Measurements from ENCODE around the gene MYL6. TPM values are rescaled to one million over a fixed set of nuclear protein-coding genes. Genes with fewer than 3 reads are reported as not detected.

The MYL6 gene
- total and polyA plus RNA-seq, 9 of the 15 experiments (the other 6 are each of a cell fraction or from before 2014, with no cell fraction given): 557 to 1,664 (median 958) TPM

DNA sequence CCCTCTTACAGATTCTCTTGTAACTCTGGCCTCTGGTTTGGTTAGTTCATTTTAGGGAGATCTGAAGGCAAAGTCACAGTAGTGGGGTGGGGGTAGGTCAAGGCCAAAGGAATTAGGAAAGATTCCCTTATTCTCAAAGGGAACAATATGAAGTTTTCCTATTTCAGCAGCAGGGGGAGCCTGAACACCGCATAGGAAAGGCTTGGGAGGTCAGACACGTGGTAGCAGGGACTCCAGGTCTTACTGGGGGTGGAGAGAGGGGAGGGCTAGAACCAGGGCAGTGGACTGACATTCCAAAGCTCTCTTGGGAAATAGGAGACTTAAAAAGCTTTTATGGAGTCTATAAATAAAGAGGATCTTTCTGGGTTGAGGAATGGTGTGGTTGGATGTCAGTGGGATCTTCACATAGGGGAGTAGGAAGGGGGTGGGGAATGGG is 38.8 kb upstream of the MYL6 start (continued):
- TF ChIP-seq FOSL1 (tag; conservative IDR thresholded peaks at IDR 0.05): peak; percentile 8; the same call in 1 of the 2 replicates
- TF ChIP-seq ZNF121 (CRISPR knock-in tag; conservative IDR thresholded peaks at IDR 0.05): no peak
- no peak for TF ChIP-seq CBFB (CRISPR knock-in tag; IDR thresholded peaks at IDR 0.05)
- no peak for TF ChIP-seq ZNF436 (CRISPR knock-in tag; IDR thresholded peaks at IDR 0.05)
- TF ChIP-seq MXI1 (IDR thresholded peaks at IDR 0.05; ENCODE audit: low read depth, low read length): peak; percentile 79
- peak; percentile 86 for TF ChIP-seq RAD51 (IDR thresholded peaks at IDR 0.05; ENCODE audit: borderline replicate concordance, low read depth)
- TF ChIP-seq HCFC1 (IDR thresholded peaks at IDR 0.05; ENCODE audit: low read depth, low read length): 0 out of 2 replicates have a peak, but pooled peaks have one; percentile 13
- TF ChIP-seq STAT5B (CRISPR knock-in tag; IDR thresholded peaks at IDR 0.05): no peak
- no peak for TF ChIP-seq ZKSCAN8 (CRISPR knock-in tag; IDR thresholded peaks at IDR 0.05)
- TF ChIP-seq, protein P1, sequence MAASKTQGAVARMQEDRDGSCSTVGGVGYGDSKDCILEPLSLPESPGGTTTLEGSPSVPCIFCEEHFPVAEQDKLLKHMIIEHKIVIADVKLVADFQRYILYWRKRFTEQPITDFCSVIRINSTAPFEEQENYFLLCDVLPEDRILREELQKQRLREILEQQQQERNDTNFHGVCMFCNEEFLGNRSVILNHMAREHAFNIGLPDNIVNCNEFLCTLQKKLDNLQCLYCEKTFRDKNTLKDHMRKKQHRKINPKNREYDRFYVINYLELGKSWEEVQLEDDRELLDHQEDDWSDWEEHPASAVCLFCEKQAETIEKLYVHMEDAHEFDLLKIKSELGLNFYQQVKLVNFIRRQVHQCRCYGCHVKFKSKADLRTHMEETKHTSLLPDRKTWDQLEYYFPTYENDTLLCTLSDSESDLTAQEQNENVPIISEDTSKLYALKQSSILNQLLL (CRISPR knock-in tag; IDR thresholded peaks at IDR 0.05; ENCODE audit: borderline replicate concordance): no peak
- TF ChIP-seq ZNF143 (CRISPR knock-in tag; IDR thresholded peaks at IDR 0.05): no peak
- TF ChIP-seq CEBPG (CRISPR knock-in tag; IDR thresholded peaks at IDR 0.05): no peak
- no peak for TF ChIP-seq CEBPG (tag; conservative IDR thresholded peaks at IDR 0.05 in 1 of 2, IDR thresholded peaks at IDR 0.05 in 1 of 2)
- TF ChIP-seq ADNP (tag; IDR thresholded peaks at IDR 0.05): no peak
- TF ChIP-seq EGR1 (conservative IDR thresholded peaks at IDR 0.05): 0 out of 2 replicates have a peak, but pooled peaks have one; percentile 44
- no peak for TF ChIP-seq ZNF197 (CRISPR knock-in tag; IDR thresholded peaks at IDR 0.05; ENCODE audit: low read depth)
- no peak for TF ChIP-seq CEBPB (tag; IDR thresholded peaks at IDR 0.05)
- no peak for TF ChIP-seq ELK3 (CRISPR knock-in tag; IDR thresholded peaks at IDR 0.05)
- TF ChIP-seq SRF (CRISPR knock-in tag; IDR thresholded peaks at IDR 0.05): no peak
- no peak for TF ChIP-seq CBX1 (IDR thresholded peaks at IDR 0.05; ENCODE audit: low read depth)
- TF ChIP-seq ZNF224 (CRISPR knock-in tag; IDR thresholded peaks at IDR 0.05): no peak
- 0 out of 2 replicates have a peak, but pooled peaks have one; percentile 20 for TF ChIP-seq TFAP4 (CRISPR knock-in tag; IDR thresholded peaks at IDR 0.05; ENCODE audit: borderline replicate concordance)
- TF ChIP-seq SMC3 (conservative IDR thresholded peaks at IDR 0.05; ENCODE audit: insufficient read depth, low read depth, low read length): peak; percentile 85
- TF ChIP-seq DPF2 (IDR thresholded peaks at IDR 0.05): peak; percentile 14; the same call in 1 of the 2 replicates
- no peak for TF ChIP-seq SP2 (IDR thresholded peaks at IDR 0.05; ENCODE audit: extremely low read depth, low read depth, low read length, poor library complexity, severe bottlenecking)
- TF ChIP-seq RBM39 (optimal IDR thresholded peaks at IDR 0.05; ENCODE audit: low read depth, low read length): no peak

Data from K562 (cell line).